Heart right ventricle (tissue), 16 donors: ENCODE results near the gene SMIM44. TPM values are rescaled to one million over a fixed set of nuclear protein-coding genes. Genes with fewer than 3 reads are reported as not detected.

Experiments
- ATAC-seq, 8 donors: fragments of 200-7000 bp; cut with Tn5 transposase; one replicate each; pipeline ENCODE4 v1.9.1; 2020; ENCODE audit warnings: mild to moderate bottlenecking in 8 of 8, moderate library complexity in 8 of 8, moderate number of reproducible peaks in 1 of 8
- DNase-seq, 2 donors: peaks; one replicate each; pipeline ENCODE4 v3.0.0-alpha.2; 2020
- H3K27ac ChIP-seq, 10 donors: fragments of 200-600 bp; sonication (generic) in 2 of 10; one replicate each; pipeline versions ENCODE4 v1.5.0 to v1.8.0; 2020 to 2022; ENCODE audit warnings: mild to moderate bottlenecking in 3 of 10
- H3K27me3 ChIP-seq, 7 donors: fragments of 200-600 bp; one replicate each; pipeline ENCODE4 v1.8.0; 2021 to 2022; ENCODE audit warnings: mild to moderate bottlenecking in 2 of 7
- H3K36me3 ChIP-seq, 9 donors: fragments of 200-600 bp; sonication (generic) in 1 of 9; one replicate each; pipeline versions ENCODE4 v1.5.0 to v1.8.0; 2020 to 2022; ENCODE audit warnings: mild to moderate bottlenecking in 2 of 9
- H3K4me1 ChIP-seq, 9 donors: fragments of 200-600 bp; sonication (generic) in 1 of 9; one replicate each; pipeline versions ENCODE4 v1.5.0 to v1.8.0; 2020 to 2022; ENCODE audit warnings: mild to moderate bottlenecking in 4 of 9
- H3K4me3 ChIP-seq, 10 donors: fragments of 200-600 bp; sonication (generic) in 2 of 10; one replicate each; pipeline versions ENCODE4 v1.5.0 to v1.8.0; 2020 to 2022; ENCODE audit warnings: mild to moderate bottlenecking in 7 of 10, moderate library complexity in 2 of 10
- H3K9me3 ChIP-seq, 11 donors: fragments of 200-600 bp in 10 of 11; sonication (generic) in 2 of 11; one replicate each; pipeline versions ENCODE4 v1.5.0 to v1.8.0; 2013 to 2022; ENCODE audit warnings: mild to moderate bottlenecking in 2 of 11, control low read depth in 1 of 11, moderate library complexity in 1 of 11
- WGBS, 2 donors: extraction: QIAGEN DNeasy Blood & Tissue Kit; methylation state at CpG; one replicate each; pipeline ENCODE4 v1.1.7; 2013; ENCODE audit warnings: inconsistent platforms in 1 of 2; 5-methylcytosine and 5-hydroxymethylcytosine counted together
- intact Hi-C, 10 donors: fragments of 100-400 bp; cut with DNase I; formaldehyde crosslinking; loops; one replicate each; pipeline versions ENCODE4 v1.11.1 to v1.14.2; 2022
- polyA plus RNA-seq, 2 donors: library from polyadenylated mRNA; stranded (reverse); fragments of 200-250 nt; gene quantifications; one replicate each; pipeline ENCODE4 v1.2.3, GENCODE V29; 2013
- total RNA-seq, 10 donors: library from RNA; stranded (reverse); fragmentation: NEBNext Ultra II Directional in 3 of 10; extraction: Animal tissue kit (Norgen Biotek cat#: 25700) in 3 of 10; gene quantifications; one replicate each; pipeline versions ENCODE4 v1.2.1 to v1.2.4, GENCODE V29; 2021 to 2023
- TF ChIP-seq, protein P1 (sequence below), 9 donors: fragments of 200-600 bp; sonication (generic) in 2 of 9; IDR thresholded peaks; one replicate each; pipeline versions ENCODE4 v1.5.0 to v1.8.0; 2021 to 2022; ENCODE audit warnings: antibody characterized with exemption in 9 of 9, mild to moderate bottlenecking in 5 of 9, moderate library complexity in 1 of 9
- donor health status: Arrhythmogenic right ventricular cardiomyopathy.
- donor health status: ischemic (EF 13 %, LVEDD 7.1; RV severe dilation, severe dysfunction).
- donor health status: healthy with polysubstance abuse.
- donor health status: DM: no; HTN: yes; CAD: no.
- donor health status: DM: no; HTN: no; CAD: no.
- donor health status: ischemic (EF 25% LVEDD 6.9; RV normal size, moderate dysfunction).
- donor health status: ischemic (EF 25% LVEDD 5.7; RV mildly dilated, moderate dysfunction).
- donor health status: healthy.
- donor health status: DM: yes; HTN: yes; CAD: no.
- donor health status: Ischemic cardiomyopathy.
- donor health status: ischemic (EF 35%, LVEDD 5.7; RV mildly dilated, moderate dysfunction).
- donor health status: nonischemic (EF 11% LVEDD 7.7; RV severe dilation, severe dysfunction).
- donor health status: DM: yes; HTN: yes; CAD: no.
- donor health status: PGD.
- donor health status: ischemic (EF 29% LVEDD 5.4; RV normal size, mild dysfunction).
- donor health status: nonischemic (EF 23%, LVEDD 6.1; RV moderate dilation, normal function).

Gene SMIM44
- total and polyA plus RNA-seq, 12 donors: not detected

DNA sequence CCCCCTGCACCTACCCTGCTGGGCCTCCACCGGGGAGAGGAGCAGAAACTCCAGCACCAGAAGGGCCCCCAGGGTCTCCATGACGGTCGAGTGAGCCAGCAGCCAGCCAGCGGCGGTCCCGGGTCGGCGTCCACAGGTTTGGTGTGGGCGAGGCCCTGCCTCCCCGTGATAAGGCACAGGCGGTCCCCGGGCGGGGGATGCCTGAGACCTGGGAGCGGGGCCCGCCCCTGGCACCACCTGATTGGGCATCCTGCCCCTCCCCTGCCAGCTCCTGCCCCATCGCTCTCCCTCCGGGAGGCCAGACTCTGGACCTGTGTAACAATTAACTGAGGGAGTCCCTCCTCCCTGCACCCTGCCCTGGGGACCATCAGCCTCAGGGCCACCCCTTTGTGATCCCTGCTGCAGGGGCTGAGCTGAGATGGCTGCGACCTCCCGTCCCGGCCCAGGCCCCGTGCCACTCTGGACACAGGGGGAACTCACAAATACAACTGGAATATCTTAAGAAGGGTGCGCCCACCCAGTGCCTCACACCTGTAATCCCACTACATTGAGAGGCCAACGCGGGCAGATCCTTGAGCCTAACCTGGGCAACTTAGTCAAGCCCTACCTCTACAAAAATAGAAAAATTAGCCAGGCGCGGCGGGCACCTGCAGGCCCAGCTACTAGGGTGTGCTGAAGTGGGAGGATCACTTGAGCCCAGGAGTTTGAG lies 2.7 kb downstream of the SMIM44 start, which contains the start of gene SMIM24:
SMIM24 (minus strand) TSS at position 143 of the 709 bp plus-strand sequence; CDS start at position 81, 62 bp downstream.
- DNase-seq: no peak
- intact Hi-C loops: no loop called here
- H3K4me3 ChIP-seq: no peak within 1 kb of the TSS
- no peak for ATAC-seq
- H3K9me3 ChIP-seq: no peaks in the 10 kb centered on the region
- peaks cover 15 to 59% (median 46%) of the 10 kb centered on the region in 7 donors for H3K27me3 ChIP-seq
- WGBS, 2 donors: 39 to 40% methylated on average over 27 of the region's 27 CpGs
- H3K27ac ChIP-seq: no peak within 1 kb of the TSS
- H3K36me3 ChIP-seq: no peaks in the 10 kb centered on the region
- H3K4me1 ChIP-seq: peaks cover 0 to 3% (median 0%) of the 10 kb centered on the region in 9 donors
- TF ChIP-seq, protein P1, sequence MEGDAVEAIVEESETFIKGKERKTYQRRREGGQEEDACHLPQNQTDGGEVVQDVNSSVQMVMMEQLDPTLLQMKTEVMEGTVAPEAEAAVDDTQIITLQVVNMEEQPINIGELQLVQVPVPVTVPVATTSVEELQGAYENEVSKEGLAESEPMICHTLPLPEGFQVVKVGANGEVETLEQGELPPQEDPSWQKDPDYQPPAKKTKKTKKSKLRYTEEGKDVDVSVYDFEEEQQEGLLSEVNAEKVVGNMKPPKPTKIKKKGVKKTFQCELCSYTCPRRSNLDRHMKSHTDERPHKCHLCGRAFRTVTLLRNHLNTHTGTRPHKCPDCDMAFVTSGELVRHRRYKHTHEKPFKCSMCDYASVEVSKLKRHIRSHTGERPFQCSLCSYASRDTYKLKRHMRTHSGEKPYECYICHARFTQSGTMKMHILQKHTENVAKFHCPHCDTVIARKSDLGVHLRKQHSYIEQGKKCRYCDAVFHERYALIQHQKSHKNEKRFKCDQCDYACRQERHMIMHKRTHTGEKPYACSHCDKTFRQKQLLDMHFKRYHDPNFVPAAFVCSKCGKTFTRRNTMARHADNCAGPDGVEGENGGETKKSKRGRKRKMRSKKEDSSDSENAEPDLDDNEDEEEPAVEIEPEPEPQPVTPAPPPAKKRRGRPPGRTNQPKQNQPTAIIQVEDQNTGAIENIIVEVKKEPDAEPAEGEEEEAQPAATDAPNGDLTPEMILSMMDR (IDR thresholded peaks at IDR 0.05): no peak

DNA sequence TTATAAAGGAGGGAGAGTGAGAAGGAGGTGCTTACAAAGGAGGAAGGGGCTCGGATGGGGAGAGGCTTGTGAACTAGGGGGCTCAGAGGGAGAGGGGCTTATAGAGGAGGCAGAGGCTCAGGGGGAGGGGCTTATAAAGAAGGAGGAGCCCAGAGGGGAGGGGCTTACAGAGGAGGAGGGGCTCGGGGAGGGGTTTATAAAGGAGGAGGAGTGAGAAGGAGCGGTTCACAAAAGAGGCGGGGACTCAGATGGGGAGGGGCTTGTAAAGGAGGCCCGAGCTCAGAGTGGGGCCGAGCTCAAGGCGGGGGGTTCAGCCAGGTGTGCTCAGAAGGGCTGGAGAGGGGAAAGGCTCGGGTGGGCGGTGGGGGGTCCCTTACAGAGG lies 3.4 kb downstream of the SMIM44 start:
- Histone ChIP-seq H3K27ac (no peak overlapping the region), H3K4me3 (no peak overlapping the region), H3K36me3 (no peaks in the 10 kb centered on the region), H3K9me3 (no peaks in the 10 kb centered on the region), H3K4me1 (peaks cover 0 to 3% (median 0%) of the 10 kb centered on the region in 9 donors), H3K27me3 (peaks cover 15 to 54% (median 46%) of the 10 kb centered on the region in 7 donors)
- DNase-seq: no peak
- TF ChIP-seq, protein P1 (IDR thresholded peaks at IDR 0.05): no peak
- ATAC-seq: no peak
- WGBS, 2 donors: 41 to 43% methylated on average over 9 of the region's 9 CpGs
- intact Hi-C loops: loop anchor here in 2 of 10 donors (5.0 kb wide), 2 partner anchors 158 to 173 kb away; no protein-coding TSS in a partner anchor

DNA sequence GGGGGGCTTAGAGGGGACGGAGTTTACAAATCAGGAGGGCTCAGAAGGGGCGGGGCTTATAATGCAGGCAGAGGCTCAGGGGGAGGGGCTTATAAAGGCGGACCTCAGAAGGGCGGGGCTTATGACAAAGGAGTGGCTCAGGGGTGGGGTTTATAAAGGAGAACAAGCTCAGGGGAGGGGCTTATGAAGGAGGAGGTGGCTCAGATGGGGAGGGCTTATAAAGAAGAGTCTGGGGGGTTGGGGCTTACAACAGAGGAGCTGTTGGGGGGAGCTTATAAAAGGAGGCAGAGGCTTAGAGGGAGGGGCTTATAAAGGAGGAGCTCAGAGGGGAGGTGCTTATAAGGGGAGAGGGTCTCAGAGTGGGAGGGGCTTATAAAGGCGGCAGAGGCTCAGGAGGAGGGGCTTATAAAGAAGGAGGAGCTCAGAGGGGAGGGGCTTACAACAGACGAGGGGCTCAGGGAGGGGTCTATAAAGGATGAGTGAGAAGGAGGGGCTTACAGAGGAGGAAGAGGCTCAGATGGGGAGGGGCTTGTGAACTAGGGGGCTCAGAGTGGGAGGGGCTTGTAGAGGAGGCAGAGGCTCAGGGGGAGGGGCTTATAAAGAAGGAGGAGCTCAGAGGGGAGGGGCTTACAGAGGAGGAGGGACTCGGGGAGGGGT lies 3.9 kb downstream of the SMIM44 start:
- DNase-seq (no peak), ATAC-seq (no peak)
- Histone ChIP-seq H3K4me1 (peaks cover 0 to 3% (median 0%) of the 10 kb centered on the region in 9 donors), H3K36me3 (no peaks in the 10 kb centered on the region), H3K9me3 (no peaks in the 10 kb centered on the region), H3K4me3 (no peak overlapping the region), H3K27me3 (peaks cover 15 to 50% (median 42%) of the 10 kb centered on the region in 7 donors), H3K27ac (no peak overlapping the region)
- TF ChIP-seq, protein P1 (IDR thresholded peaks at IDR 0.05): no peak
- 38 to 50% methylated on average over 7 of the region's 7 CpGs for WGBS, 2 donors
- intact Hi-C loops: loop anchor here in 2 of 10 donors (5.0 kb wide), 2 partner anchors 157 to 172 kb away; no protein-coding TSS in a partner anchor

DNA sequence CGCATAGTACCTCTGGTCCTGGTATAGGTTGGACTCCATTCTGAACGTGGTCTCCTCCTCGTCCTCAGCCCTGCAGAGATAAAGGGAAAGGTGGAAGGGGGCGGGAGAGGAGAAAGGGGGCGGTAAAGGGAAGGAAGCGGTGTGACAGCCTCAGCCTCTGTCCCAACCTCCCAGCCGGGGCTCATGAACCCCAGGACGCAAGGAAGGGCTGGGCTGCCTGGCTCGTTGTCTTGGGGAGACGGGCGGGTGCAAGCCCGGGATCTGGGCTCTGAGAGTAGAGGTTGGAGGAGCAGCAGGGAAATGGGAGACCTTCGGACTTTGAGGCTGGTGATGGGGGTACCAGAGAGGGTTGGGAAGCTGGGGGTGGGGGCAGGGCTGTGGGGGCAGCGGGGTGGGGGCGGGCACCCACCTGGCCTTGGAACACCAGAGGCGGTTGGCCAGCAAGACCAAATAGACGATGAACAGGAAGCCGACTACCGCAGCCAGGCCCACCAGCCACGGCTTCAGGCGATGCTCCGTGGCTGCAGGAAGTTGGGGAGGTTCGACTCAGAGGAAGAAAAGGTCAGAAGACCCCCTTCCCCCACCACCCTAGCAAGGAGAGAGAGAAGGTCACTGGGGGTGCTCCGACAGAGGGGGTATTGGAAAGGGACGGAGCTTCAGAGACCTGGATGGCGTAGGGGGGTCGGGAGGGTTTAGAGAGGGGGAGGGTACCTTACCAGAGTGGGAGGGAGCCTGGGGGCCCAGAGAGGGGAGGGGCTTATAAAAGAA lies 4.6 kb downstream of the SMIM44 start:
- TF ChIP-seq, protein P1 (IDR thresholded peaks at IDR 0.05): no peak
- no peak overlapping the region for H3K4me3 ChIP-seq
- no peaks in the 10 kb centered on the region for H3K36me3 ChIP-seq
- intact Hi-C loops: loop anchor here in 2 of 10 donors (5.0 kb wide), 2 partner anchors 156 to 171 kb away; no protein-coding TSS in a partner anchor
- H3K9me3 ChIP-seq: no peaks in the 10 kb centered on the region
- peaks cover 0 to 3% (median 0%) of the 10 kb centered on the region in 9 donors for H3K4me1 ChIP-seq
- 25 to 26% methylated on average over 27 of the region's 27 CpGs for WGBS, 2 donors
- H3K27ac ChIP-seq: no peak overlapping the region
- no peak for DNase-seq
- peaks cover 15 to 43% (median 39%) of the 10 kb centered on the region in 7 donors for H3K27me3 ChIP-seq
- ATAC-seq: no peak
